IMR-90 (cell line): ENCODE measurements around the gene MTMR3.

Experiments
- NFE2L2 ChIP-seq: fragments of 150-350 bp; IDR thresholded peaks from 2 replicates; pipeline ENCODE4 v1.6.1; 2016; ENCODE audit warnings: low read depth, mild to moderate bottlenecking, low read length
- POLR2A ChIP-seq: IDR thresholded peaks from 2 replicates; pipeline ENCODE4 v1.6.1; 2012; ENCODE audit warnings: mild to moderate bottlenecking, low read depth, low read length
- RAD21 ChIP-seq: IDR thresholded peaks from 2 replicates; pipeline ENCODE4 v1.6.1; 2012; ENCODE audit warnings: low read length, improper control_type of control experiment
- RCOR1 ChIP-seq: IDR thresholded peaks from 2 replicates; pipeline ENCODE4 v1.6.1; 2012; ENCODE audit warnings: mild to moderate bottlenecking, low read length, improper control_type of control experiment; ENCODE audit not compliant: insufficient replicate concordance
- SMC3 ChIP-seq: fragments of 150-350 bp; IDR thresholded peaks from 2 replicates; pipeline ENCODE4 v1.6.1; 2016; ENCODE audit warnings: low read depth, mild to moderate bottlenecking, antibody characterized with exemption, low read length, moderate library complexity
- TF ChIP-seq, protein P1 (sequence below): conservative IDR thresholded peaks from 2 replicates; pipeline ENCODE4 v1.5.1; 2012; ENCODE audit warnings: mild to moderate bottlenecking, low read depth, low read length, improper control_type of control experiment
- TF ChIP-seq, protein P2 (sequence below): fragments of 150-350 bp; IDR thresholded peaks from 2 replicates; pipeline ENCODE4 v1.6.1; 2017; ENCODE audit warnings: mild to moderate bottlenecking, antibody characterized with exemption, low read length, low read depth
- TF ChIP-seq, protein P3 (sequence below): fragments of 150-350 bp; IDR thresholded peaks from 2 replicates; pipeline ENCODE4 v1.6.1; 2016; ENCODE audit warnings: low read depth, mild to moderate bottlenecking, low read length, moderate library complexity, borderline replicate concordance

DNA sequence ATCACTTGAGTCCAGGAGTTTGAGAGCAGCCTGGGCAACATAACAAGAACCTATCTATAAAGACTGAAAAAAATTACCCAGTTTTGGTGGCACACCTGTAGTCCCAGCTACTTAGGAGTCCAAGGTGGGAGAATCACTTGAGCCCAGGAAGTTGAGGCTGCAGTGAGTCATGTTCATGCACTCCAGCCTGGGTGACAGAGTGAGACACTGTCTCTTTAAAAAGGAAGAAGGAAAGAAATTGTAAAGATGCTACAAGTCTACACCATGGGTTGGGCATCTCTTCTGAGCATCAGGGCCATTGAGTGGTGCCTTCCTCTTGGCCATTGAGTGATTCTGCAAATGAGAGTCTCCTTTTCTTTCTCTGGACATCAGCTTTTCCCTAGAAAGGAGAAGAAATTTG is 15.7 kb upstream of the MTMR3 start:
- TF ChIP-seq, protein P1, sequence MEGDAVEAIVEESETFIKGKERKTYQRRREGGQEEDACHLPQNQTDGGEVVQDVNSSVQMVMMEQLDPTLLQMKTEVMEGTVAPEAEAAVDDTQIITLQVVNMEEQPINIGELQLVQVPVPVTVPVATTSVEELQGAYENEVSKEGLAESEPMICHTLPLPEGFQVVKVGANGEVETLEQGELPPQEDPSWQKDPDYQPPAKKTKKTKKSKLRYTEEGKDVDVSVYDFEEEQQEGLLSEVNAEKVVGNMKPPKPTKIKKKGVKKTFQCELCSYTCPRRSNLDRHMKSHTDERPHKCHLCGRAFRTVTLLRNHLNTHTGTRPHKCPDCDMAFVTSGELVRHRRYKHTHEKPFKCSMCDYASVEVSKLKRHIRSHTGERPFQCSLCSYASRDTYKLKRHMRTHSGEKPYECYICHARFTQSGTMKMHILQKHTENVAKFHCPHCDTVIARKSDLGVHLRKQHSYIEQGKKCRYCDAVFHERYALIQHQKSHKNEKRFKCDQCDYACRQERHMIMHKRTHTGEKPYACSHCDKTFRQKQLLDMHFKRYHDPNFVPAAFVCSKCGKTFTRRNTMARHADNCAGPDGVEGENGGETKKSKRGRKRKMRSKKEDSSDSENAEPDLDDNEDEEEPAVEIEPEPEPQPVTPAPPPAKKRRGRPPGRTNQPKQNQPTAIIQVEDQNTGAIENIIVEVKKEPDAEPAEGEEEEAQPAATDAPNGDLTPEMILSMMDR, result no peak
- TF ChIP-seq, protein P2, sequence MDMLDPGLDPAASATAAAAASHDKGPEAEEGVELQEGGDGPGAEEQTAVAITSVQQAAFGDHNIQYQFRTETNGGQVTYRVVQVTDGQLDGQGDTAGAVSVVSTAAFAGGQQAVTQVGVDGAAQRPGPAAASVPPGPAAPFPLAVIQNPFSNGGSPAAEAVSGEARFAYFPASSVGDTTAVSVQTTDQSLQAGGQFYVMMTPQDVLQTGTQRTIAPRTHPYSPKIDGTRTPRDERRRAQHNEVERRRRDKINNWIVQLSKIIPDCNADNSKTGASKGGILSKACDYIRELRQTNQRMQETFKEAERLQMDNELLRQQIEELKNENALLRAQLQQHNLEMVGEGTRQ, result no peak
- TF ChIP-seq POLR2A, result no peak
- no peak for TF ChIP-seq SMC3
- TF ChIP-seq NFE2L2, result no peak
- TF ChIP-seq, protein P3, sequence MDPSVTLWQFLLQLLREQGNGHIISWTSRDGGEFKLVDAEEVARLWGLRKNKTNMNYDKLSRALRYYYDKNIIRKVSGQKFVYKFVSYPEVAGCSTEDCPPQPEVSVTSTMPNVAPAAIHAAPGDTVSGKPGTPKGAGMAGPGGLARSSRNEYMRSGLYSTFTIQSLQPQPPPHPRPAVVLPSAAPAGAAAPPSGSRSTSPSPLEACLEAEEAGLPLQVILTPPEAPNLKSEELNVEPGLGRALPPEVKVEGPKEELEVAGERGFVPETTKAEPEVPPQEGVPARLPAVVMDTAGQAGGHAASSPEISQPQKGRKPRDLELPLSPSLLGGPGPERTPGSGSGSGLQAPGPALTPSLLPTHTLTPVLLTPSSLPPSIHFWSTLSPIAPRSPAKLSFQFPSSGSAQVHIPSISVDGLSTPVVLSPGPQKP, result no peak
- TF ChIP-seq RCOR1, result no peak
- TF ChIP-seq RAD21, result no peak
